Ovary (tissue), 3 donors: ENCODE data around the gene FGG.

ENCODE experiments used
- CTCF ChIP-seq, 3 donors: fragments of 450-650 bp in 2 of 3; fragments of 200-600 bp in 1 of 3; IDR thresholded peaks; one replicate each; pipeline versions ENCODE4 v1.5.1 to v1.8.0; 2016 to 2022; ENCODE audit warnings: antibody characterized with exemption in 3 of 3, mild to moderate bottlenecking in 1 of 3
- POLR2A ChIP-seq: fragments of 450-650 bp; IDR thresholded peaks from one replicate; pipeline ENCODE4 v1.6.1; 2017; ENCODE audit warnings: antibody characterized with exemption, mild to moderate bottlenecking, moderate library complexity
- donor health status: DM: no; HTN: no; CAD: no.

- no peak for TF ChIP-seq CTCF (IDR thresholded peaks at IDR 0.05)
- no peak for TF ChIP-seq POLR2A
Observed at GRCh38 chr4:154591890-154592289, 20.6 kb downstream of the FGG start.
